Measurements from ENCODE around the gene NSUN5.

- TF ChIP-seq POLR2AphosphoS5 (IDR thresholded peaks at IDR 0.05; ENCODE audit: low read depth, low read length) (no peak), TAF1 (IDR thresholded peaks at IDR 0.05; ENCODE audit: low read depth, low read length) (no peak)
Observed at GRCh38 chr7:73351447-73352167, 43.0 kb upstream of the NSUN5 start.

Data from GM12891 (cell line).